H1 (cell line): ENCODE results near the gene POU2F1.

Source experiments
- ATF3 ChIP-seq: IDR thresholded peaks from 2 replicates; pipeline ENCODE4 v1.6.1; 2011; ENCODE audit warnings: low read depth, mild to moderate bottlenecking, low read length; ENCODE audit not compliant: insufficient read depth
- CBX5 ChIP-seq: fragments of 300-800, 300-1000 bp; sonication (generic); IDR thresholded peaks from 2 replicates; pipeline ENCODE4 v1.7.1; 2016; ENCODE audit warnings: antibody characterized with exemption, low read length, low read depth
- CEBPB ChIP-seq: IDR thresholded peaks from 2 replicates; pipeline ENCODE4 v1.6.1; 2012; ENCODE audit warnings: low read depth, low read length
- CHD1 ChIP-seq: IDR thresholded peaks from 2 replicates; pipeline ENCODE4 v1.6.1; 2012; ENCODE audit warnings: low read depth, low read length, improper control_type of control experiment
- EP300 ChIP-seq, 2 experiments: IDR thresholded peaks; 1 replicate in 1 of 2; 2 replicates in 1 of 2; pipeline ENCODE4 v1.6.1; 2011 to 2012; ENCODE audit warnings: low read depth in 2 of 2, low read length in 2 of 2, mild to moderate bottlenecking in 2 of 2, borderline replicate concordance in 1 of 2, inconsistent platforms in 1 of 2, moderate library complexity in 1 of 2
- EZH2 ChIP-seq: fragments of 200-600 bp; sonication (generic); IDR thresholded peaks from 2 replicates; pipeline ENCODE4 v1.7.1; 2012; ENCODE audit warnings: low read depth, mild to moderate bottlenecking, moderate library complexity, low read length, inconsistent platforms; ENCODE audit not compliant: severe bottlenecking
- KDM1A ChIP-seq: fragments of 200-600, 300-600 bp; sonication (generic); IDR thresholded peaks from 2 replicates; pipeline ENCODE4 v1.7.1; 2016; ENCODE audit warnings: mild to moderate bottlenecking, low read length, borderline replicate concordance
- POLR2A ChIP-seq, 2 experiments: IDR thresholded peaks; 1 replicate in 1 of 2; 2 replicates in 1 of 2; pipeline ENCODE4 v1.6.1; 2011; ENCODE audit warnings: low read depth in 2 of 2, low read length in 2 of 2, mild to moderate bottlenecking in 2 of 2; ENCODE audit errors: control extremely low read depth in 1 of 2
- RAD21 ChIP-seq, 2 experiments: IDR thresholded peaks in 1 of 2; conservative IDR thresholded peaks in 1 of 2; 2 replicates each; pipeline ENCODE4 v1.6.1; 2011; ENCODE audit warnings: low read depth in 2 of 2, low read length in 2 of 2, improper control_type of control experiment in 1 of 2, inconsistent platforms in 1 of 2, mild to moderate bottlenecking in 1 of 2, moderate library complexity in 1 of 2
- RNF2 ChIP-seq: fragments of 200-900, 300-1000 bp; sonication (generic); IDR thresholded peaks from 2 replicates; pipeline ENCODE4 v1.7.1; 2016; ENCODE audit warnings: borderline replicate concordance, low read depth, mild to moderate bottlenecking, antibody characterized with exemption, low read length; ENCODE audit not compliant: poor library complexity, severe bottlenecking; ENCODE audit errors: missing control alignments
- SRF ChIP-seq: IDR thresholded peaks from 2 replicates; pipeline ENCODE4 v1.6.1; 2011; ENCODE audit warnings: mild to moderate bottlenecking, low read depth, low read length, moderate library complexity
- USF2 ChIP-seq: IDR thresholded peaks from 2 replicates; pipeline ENCODE4 v1.6.1; 2011; ENCODE audit warnings: low read length, improper control_type of control experiment
- TF ChIP-seq, protein P1 (sequence below): IDR thresholded peaks from 2 replicates; pipeline ENCODE4 v1.6.1; 2012; ENCODE audit warnings: inconsistent platforms
- TF ChIP-seq, protein P2 (sequence below), 3 experiments: IDR thresholded peaks; 1 replicate in 2 of 3; 2 replicates in 1 of 3; pipeline versions ENCODE4 v1.5.1 to v1.6.1; 2011; ENCODE audit warnings: low read length in 3 of 3, mild to moderate bottlenecking in 3 of 3, inconsistent platforms in 2 of 3, low read depth in 1 of 3, moderate library complexity in 1 of 3; ENCODE audit not compliant: insufficient read depth in 1 of 3; ENCODE audit errors: control extremely low read depth in 1 of 3

DNA sequence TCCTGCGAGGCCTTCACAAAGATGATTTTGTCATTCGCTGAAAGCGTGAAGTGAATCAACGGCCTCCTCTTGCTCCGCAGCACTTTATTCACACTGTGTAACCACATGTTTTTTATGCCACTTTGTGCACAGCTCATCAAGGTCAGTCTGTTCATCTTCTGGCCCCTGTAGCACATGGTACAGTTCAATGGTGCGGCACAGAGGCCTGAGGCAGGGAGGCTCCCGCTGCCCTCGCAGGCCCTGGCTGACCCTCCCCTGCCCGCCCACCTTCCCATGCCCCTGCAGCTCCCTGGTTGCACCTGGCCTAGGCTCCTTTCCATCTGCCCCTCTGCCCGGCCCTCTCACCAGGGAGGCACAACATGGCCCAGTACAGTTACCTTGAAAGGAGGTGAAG is 210.2 kb downstream of the POU2F1 start:
- TF ChIP-seq EP300 (IDR thresholded peaks at IDR 0.05; ENCODE audit: borderline replicate concordance in 1 of 2, low read depth in 2 of 2, low read length in 2 of 2) (no peak), RNF2 (no peak), EZH2 (no peak), KDM1A (no peak), CBX5 (no peak), ATF3 (no peak), POLR2A (IDR thresholded peaks at IDR 0.05; ENCODE audit: control extremely low read depth in 1 of 2, low read depth in 2 of 2, low read length in 2 of 2) (no peak), CEBPB (no peak), USF2 (no peak), CHD1 (no peak), SRF (no peak), RAD21 (IDR thresholded peaks at IDR 0.05 in 1 of 2, conservative IDR thresholded peaks at IDR 0.05 in 1 of 2; ENCODE audit: low read depth in 2 of 2, low read length in 2 of 2) (no peak)
- TF ChIP-seq, protein P1, sequence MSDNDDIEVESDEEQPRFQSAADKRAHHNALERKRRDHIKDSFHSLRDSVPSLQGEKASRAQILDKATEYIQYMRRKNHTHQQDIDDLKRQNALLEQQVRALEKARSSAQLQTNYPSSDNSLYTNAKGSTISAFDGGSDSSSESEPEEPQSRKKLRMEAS: peak; percentile 23; the same call in 1 of the 2 replicates
- TF ChIP-seq, protein P2, sequence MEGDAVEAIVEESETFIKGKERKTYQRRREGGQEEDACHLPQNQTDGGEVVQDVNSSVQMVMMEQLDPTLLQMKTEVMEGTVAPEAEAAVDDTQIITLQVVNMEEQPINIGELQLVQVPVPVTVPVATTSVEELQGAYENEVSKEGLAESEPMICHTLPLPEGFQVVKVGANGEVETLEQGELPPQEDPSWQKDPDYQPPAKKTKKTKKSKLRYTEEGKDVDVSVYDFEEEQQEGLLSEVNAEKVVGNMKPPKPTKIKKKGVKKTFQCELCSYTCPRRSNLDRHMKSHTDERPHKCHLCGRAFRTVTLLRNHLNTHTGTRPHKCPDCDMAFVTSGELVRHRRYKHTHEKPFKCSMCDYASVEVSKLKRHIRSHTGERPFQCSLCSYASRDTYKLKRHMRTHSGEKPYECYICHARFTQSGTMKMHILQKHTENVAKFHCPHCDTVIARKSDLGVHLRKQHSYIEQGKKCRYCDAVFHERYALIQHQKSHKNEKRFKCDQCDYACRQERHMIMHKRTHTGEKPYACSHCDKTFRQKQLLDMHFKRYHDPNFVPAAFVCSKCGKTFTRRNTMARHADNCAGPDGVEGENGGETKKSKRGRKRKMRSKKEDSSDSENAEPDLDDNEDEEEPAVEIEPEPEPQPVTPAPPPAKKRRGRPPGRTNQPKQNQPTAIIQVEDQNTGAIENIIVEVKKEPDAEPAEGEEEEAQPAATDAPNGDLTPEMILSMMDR (IDR thresholded peaks at IDR 0.05; ENCODE audit: control extremely low read depth in 1 of 3, insufficient read depth in 1 of 3, low read depth in 1 of 3, low read length in 3 of 3): no peak
